C1 segment of cervical spinal cord (tissue), 14 donors: ENCODE measurements around the gene AHCYL1.
"Not testable (repeated sequence)": the region's sequence is repeated elsewhere in the genome, so short reads cannot be mapped to it uniquely, and the experiment has no call there.

Experiments
- DNase-seq, 14 donors: peaks; one replicate each; lab custom pipeline; 2025; lab: John Stamatoyannopoulos, UW

Gene AHCYL1

DNA sequence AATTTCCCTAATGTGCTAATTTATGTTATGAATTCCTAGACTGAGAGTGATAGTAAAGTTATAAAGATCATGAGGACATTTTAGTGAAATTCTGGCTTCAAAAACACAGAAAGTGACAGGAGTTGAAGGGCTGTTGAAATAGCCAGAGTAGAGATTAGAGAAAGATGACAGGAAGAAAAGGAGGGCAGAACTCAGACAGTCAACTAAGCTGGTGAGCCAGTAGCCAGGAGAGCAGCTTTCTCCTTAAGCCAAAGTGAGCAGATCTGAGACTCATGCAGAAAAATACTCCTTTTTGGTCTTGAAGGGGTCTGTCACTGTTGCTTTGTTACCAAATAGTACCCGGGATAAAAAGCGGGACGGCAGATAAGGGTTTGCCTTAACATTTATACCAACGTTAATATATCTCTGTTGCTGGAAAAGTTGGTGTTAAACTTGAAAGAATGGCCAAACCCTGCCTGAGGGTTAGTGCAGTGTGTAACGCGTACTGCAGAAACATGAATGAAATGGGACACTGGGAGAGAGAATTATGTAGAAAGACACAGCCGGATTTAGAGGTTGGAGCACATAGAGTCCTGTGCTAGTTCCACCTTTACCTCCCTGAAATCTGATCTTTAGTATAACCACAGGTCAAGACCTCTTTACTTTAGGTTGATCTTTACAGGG is 12.8 kb downstream of the AHCYL1 start:
- no peak for DNase-seq

DNA sequence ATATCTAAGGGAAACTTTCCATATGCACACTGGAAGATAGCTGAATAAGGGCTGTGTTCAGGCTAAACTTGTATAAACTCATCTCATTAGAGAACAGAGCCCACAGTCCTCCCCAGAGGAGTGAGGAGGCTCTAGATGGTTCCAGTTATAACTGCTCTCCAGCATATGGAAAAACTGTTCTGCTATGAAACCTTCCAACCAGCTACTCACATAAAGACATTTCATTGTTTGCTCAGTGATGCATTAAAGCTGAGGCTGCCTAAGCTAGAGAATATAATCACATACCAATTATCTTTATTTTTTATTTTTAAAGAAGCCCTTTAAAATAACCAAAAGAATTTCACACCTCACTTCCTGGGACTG is 13.3 kb downstream of the AHCYL1 start:
- no peak for DNase-seq

DNA sequence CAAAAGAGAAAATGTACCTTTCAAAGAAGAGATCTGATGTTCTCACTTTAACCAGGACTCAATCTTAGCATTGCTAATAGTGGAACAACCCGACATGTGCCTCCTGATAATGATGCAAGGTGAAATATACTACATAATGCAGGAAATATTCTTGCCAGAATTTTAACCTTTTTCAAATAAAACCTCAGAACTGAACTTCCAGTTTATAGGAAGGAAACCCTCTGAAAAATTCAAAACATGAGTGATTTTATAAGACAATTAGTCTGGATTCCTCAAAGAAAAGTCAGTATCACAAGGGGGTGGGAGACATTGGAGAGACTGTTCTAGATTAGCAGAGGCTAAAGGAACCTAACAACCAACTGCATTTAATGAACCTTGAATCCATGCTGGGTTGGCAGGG is 18.1 kb downstream of the AHCYL1 start:
- DNase-seq = no peak

DNA sequence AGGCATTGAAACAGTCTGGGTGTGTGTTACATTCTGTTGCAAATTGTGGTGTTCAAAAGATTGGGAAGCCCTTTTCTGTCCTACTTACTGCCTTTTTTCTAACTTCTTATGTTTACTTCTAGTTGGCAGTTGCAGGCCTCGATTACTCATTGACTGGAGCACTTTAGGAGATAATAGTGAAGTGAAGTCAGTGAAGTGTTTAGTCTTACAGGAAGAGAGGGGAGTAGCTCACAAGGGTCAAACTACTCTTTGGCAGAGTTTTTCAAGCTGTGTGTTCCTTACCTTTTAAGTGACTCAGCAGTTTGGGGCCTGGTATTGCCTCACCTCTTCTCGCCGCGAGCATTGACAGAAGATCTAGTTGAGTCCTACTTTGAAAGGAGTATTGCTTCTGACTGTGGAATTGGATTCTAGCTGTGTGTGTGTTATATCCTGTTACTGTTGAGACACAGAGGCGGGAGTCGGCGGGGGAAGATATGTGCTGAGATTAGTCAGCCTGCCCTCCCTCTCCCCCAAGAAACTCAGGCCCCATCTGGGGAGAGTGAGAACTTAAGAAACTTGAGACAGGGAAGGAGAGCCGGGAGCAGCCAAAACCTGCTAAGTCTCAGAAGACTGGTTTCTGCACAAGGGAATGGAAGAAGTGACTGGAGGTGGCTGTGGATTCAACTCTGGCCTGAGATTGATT is 19.3 kb downstream of the AHCYL1 start:
- DNase-seq = peak in 2 of 14 donors; percentile 30 to 49

DNA sequence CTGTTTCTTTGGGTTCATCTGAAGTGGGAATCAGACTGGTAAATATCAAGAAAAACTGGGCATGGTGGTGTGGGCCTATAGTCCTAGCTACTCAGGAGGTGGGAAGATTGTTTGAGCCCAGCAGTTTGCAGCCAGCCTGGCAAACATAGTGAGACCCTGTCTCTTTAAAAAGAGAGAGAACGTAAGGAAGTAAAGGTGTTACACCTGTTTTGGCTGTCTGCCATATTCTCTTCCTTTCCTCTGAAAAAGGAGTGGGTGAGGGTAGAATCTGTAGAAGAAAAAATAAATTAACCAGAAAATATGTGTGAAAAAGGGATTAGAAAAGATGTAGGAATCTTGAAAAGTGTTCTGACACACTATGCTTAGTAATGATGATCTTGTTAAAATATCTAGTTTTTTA is 20.0 kb downstream of the AHCYL1 start:
- DNase-seq = no peak

- no peak for DNase-seq
Measured at GRCh38 chr1:110005971-110006370, 21.4 kb downstream of the AHCYL1 start.

DNA sequence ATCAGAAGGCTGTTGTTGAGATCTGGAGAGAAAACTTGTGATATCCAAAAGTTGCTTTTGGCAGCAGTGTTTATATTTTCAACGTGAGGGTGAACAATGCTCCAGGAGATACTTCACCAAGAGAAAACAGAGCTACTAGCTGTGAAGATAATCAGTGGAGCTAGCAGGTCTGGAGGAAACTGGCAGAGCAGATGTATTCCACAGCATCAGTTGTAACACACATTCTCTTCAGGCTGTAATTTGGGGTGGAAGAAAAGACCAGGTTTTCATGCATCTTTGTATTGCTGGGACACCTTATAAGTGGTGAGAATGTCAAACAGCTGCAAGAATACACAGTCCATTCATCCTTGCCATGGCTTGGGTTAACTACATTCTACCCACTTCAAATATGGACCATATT is 22.0 kb downstream of the AHCYL1 start:
- peak in 1 of 14 donors; percentile 66 for DNase-seq

- peak in 1 of 14 donors; percentile 91 for DNase-seq
Measured at GRCh38 chr1:110007046-110007830, 22.7 kb downstream of the AHCYL1 start.

DNA sequence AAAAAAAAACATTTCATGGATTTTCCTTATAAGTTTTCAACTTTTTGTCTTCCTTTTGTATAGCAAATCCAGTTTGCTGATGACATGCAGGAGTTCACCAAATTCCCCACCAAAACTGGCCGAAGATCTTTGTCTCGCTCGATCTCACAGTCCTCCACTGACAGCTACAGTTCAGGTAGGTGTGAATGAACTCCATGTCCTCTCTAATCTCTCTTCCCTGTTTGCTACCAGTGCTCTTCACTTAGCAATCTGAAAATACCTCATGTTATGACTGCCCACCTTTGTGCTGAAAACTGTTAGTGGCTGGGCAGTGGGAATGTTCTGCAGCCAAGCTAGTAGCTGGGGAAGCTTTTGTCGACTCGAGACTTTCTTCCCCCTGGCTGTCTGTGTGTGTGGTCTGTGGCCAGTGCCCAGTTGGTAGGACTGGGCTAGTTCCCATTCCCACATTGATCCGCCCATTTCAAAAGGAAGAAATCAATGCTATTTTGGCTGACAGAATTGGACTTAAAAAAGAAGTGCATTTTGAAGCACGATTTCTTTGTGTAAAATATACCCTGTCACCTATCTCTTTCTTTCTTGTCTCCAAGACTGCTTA is 24.5 kb downstream of the AHCYL1 start:
- DNase-seq = peak in 3 of 14 donors; percentile 9 to 33 (median 28)

GRCh38 chr1:110011527-110012041 is 27.0 kb downstream of the AHCYL1 start:
- DNase-seq = peak in 2 of 14 donors; percentile 35 to 38

DNA sequence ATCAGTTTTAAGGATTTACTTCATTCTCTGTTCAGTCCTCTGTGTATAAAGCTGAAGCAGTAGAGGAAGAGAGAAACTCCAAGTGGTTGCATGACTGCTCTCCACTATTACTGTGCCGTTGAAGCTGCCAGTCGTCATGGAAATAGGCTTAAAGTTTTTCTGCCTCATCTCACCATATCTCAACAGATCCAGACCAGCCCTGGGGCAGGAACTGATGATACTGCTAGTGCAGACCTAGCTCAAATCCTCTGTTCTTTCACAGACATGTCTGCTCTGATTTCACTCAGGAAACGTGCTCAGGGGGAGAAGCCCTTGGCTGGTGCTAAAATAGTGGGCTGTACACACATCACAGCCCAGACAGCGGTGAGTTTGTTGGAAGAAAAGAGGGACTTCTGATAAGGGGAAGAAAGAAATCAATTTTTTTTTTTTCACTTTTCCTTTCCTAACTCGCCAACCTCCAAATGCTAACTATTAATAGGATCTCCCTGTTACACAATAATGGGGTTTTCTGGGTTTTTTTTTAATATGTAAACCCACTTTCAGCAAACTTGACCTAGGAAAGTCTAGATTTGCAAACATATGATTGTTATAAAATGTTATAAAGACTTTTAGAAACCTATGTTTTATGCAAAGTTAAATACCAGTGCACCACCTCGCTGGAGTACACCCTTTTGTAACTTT is 27.7 kb downstream of the AHCYL1 start:
- DNase-seq = no peak

DNA sequence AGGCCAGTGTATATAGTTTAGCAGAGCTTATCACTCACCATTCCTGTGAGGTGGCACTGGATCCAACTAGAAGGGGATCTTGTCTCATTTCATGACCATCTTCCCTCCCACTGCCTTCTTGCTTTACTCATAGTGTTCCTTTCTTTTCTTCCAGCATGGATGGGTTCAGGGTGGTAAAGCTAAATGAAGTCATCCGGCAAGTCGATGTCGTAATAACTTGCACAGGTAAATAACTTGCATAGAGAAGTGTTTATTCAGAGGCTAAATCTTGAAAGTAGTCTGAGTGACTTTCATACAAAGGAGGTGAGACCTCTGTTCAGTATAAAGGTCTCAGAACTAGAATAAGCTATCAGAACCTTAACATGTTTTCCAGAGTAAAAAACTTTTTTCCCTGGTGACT is 33.2 kb downstream of the AHCYL1 start:
- no peak for DNase-seq

GRCh38 chr1:110018396-110018795 is 33.8 kb downstream of the AHCYL1 start:
- no peak for DNase-seq

GRCh38 chr1:110019770-110020169 is 35.2 kb downstream of the AHCYL1 start:
- no peak for DNase-seq

DNA sequence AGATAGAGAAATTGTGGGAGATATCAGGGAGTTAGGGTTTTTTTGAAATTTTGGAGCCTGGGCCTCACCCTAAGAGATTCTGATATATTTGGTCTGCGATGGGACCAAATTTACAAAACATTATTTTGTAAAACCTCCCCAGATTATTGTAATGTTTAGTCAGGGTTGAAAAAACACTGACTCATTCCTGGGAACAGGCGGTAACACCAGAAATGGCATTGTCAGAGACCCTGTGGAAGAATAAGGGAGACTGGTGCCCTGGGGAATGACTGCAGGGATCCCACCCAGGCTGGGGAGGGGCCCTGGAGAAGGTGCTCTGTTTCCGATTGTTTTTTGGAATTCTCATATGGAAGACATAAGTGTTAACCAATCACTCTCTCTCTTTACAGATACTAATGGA is 36.7 kb downstream of the AHCYL1 start:
- no peak for DNase-seq

DNA sequence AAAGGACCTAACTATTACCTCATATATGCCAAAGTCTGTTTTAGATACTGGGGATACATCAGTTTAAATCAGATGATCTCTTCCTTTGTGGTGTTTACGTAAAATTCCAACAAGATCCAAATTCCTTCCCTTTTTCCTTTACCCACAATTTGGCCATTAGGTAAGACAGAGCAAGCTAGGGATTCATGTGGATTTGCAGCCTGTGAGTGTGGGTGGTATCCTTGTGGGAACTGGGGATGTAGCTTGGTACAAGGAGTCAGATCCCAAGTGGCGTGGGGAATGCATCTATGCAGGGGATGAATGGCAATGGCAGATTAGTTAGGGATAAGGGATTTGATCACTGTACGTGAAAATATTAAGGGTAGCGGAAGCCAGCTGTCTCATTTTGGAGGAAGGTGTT is 40.0 kb downstream of the AHCYL1 start:
- no peak for DNase-seq

DNA sequence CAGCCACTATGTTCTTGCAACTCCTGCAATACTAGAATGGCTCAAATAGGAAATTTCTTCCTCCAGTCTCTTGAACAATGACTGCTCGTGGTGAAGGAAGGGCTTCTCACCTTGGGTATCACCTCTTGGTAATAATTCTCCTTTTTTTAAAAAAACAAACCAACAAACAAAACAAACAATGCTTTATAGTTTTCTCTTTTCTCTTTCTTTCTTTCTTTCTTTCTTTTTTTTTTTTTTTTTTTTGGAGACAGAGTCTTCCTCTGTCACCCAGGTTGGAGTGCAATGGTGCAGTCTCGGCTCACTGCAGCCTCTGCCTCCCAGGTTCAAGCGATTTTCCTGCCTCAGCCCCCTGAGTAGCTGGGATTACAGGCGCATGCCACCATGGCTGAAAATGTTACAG is 46.1 kb downstream of the AHCYL1 start:
- not testable (repeated sequence) for DNase-seq

- DNase-seq = no peak
Measured at GRCh38 chr1:110032327-110032726, 47.8 kb downstream of the AHCYL1 start.

DNA sequence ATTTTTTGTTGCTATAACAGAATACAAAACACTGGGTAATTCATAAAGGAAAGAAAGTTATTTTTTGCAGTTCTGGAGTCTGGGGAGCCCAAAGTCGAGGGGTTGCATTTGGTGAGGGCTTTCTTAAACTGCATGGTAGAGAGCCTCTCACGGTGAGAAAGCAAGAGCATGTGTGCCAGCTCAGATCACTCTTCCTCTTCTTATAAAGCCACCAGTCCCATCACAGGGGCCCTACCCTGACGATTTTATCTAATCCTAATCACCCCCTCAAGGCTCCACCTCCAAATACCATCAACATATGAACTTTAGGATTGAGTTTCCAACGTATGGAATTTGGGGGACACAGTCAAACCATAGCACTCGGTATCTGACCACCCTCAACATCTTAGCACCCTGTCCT is 48.9 kb downstream of the AHCYL1 start:
- no peak for DNase-seq

- DNase-seq = peak in 1 of 14 donors; percentile 63
Measured at GRCh38 chr1:110034040-110034450, 49.5 kb downstream of the AHCYL1 start.

GRCh38 chr1:110034451-110035235 is 50.1 kb downstream of the AHCYL1 start, which contains the start of gene STRIP1:
STRIP1 (plus strand) TSS chr1:110034624; CDS start chr1:110034638, 14 bp downstream.
- DNase-seq = peak in 13 of 14 donors; percentile 34 to 88 (median 81)
